ENCODE measurements around the gene TET3. TPM values are rescaled to one million over a fixed set of nuclear protein-coding genes. Genes with fewer than 3 reads are reported as not detected.

The TET3 gene
- polyA plus RNA-seq, 1 donor from 2014 or later, result 18.2 TPM

- Histone ChIP-seq H3K9me3 (ENCODE audit: low read length) (no peaks in the 10 kb centered on the region), H3K27ac (ENCODE audit: low read length) (no peak overlapping the region), H2AFZ (ENCODE audit: low read depth, low read length) (no peak overlapping the region), H3K9me2 (ENCODE audit: insufficient read depth, low read length) (no peaks in the 10 kb centered on the region), H3F3A (ENCODE audit: insufficient read depth, low read length, poor library complexity, severe bottlenecking) (no peaks in the 10 kb centered on the region), H3K27me3 (ENCODE audit: insufficient read depth, low read depth, low read length) (no peaks in the 10 kb centered on the region), H3K9ac (ENCODE audit: low read length) (no peak overlapping the region), H4K20me1 (ENCODE audit: insufficient read depth) (no peaks in the 10 kb centered on the region), H3K4me3 (ENCODE audit: low read length) (no peak overlapping the region), H3K36me3 (ENCODE audit: insufficient read depth, low read length) (peaks cover 15% of the 10 kb centered on the region), H3K4me2 (ENCODE audit: low read length) (no peak overlapping the region), H3K79me2 (replicated peaks; ENCODE audit: insufficient read depth, low read length) (no peaks in the 10 kb centered on the region)
- no peak for TF ChIP-seq EP300 (conservative IDR thresholded peaks at IDR 0.05; ENCODE audit: poor library complexity, severe bottlenecking)
- TF ChIP-seq, protein P1, sequence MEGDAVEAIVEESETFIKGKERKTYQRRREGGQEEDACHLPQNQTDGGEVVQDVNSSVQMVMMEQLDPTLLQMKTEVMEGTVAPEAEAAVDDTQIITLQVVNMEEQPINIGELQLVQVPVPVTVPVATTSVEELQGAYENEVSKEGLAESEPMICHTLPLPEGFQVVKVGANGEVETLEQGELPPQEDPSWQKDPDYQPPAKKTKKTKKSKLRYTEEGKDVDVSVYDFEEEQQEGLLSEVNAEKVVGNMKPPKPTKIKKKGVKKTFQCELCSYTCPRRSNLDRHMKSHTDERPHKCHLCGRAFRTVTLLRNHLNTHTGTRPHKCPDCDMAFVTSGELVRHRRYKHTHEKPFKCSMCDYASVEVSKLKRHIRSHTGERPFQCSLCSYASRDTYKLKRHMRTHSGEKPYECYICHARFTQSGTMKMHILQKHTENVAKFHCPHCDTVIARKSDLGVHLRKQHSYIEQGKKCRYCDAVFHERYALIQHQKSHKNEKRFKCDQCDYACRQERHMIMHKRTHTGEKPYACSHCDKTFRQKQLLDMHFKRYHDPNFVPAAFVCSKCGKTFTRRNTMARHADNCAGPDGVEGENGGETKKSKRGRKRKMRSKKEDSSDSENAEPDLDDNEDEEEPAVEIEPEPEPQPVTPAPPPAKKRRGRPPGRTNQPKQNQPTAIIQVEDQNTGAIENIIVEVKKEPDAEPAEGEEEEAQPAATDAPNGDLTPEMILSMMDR (IDR thresholded peaks at IDR 0.05; ENCODE audit: poor library complexity, severe bottlenecking), result no peak
- TF ChIP-seq MXI1 (conservative IDR thresholded peaks at IDR 0.05; ENCODE audit: poor library complexity, severe bottlenecking), result no peak
- TF ChIP-seq, protein P2, sequence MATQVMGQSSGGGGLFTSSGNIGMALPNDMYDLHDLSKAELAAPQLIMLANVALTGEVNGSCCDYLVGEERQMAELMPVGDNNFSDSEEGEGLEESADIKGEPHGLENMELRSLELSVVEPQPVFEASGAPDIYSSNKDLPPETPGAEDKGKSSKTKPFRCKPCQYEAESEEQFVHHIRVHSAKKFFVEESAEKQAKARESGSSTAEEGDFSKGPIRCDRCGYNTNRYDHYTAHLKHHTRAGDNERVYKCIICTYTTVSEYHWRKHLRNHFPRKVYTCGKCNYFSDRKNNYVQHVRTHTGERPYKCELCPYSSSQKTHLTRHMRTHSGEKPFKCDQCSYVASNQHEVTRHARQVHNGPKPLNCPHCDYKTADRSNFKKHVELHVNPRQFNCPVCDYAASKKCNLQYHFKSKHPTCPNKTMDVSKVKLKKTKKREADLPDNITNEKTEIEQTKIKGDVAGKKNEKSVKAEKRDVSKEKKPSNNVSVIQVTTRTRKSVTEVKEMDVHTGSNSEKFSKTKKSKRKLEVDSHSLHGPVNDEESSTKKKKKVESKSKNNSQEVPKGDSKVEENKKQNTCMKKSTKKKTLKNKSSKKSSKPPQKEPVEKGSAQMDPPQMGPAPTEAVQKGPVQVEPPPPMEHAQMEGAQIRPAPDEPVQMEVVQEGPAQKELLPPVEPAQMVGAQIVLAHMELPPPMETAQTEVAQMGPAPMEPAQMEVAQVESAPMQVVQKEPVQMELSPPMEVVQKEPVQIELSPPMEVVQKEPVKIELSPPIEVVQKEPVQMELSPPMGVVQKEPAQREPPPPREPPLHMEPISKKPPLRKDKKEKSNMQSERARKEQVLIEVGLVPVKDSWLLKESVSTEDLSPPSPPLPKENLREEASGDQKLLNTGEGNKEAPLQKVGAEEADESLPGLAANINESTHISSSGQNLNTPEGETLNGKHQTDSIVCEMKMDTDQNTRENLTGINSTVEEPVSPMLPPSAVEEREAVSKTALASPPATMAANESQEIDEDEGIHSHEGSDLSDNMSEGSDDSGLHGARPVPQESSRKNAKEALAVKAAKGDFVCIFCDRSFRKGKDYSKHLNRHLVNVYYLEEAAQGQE (IDR thresholded peaks at IDR 0.05; ENCODE audit: borderline replicate concordance), result no peak
- TF ChIP-seq SMC3 (conservative IDR thresholded peaks at IDR 0.05; ENCODE audit: poor library complexity), result no peak
- no peak for TF ChIP-seq POLR2AphosphoS5 (IDR thresholded peaks at IDR 0.05)
- TF ChIP-seq TAF1 (IDR thresholded peaks at IDR 0.05; ENCODE audit: low read depth), result no peak
- TF ChIP-seq EZH2 (IDR thresholded peaks at IDR 0.05; ENCODE audit: borderline replicate concordance, insufficient read depth, low read length, poor library complexity, severe bottlenecking), result no peak
- TF ChIP-seq RAD21 (conservative IDR thresholded peaks at IDR 0.05), result no peak
Measured at GRCh38 chr2:73952499-73953446, 31.9 kb upstream of the TET3 start.

DNA sequence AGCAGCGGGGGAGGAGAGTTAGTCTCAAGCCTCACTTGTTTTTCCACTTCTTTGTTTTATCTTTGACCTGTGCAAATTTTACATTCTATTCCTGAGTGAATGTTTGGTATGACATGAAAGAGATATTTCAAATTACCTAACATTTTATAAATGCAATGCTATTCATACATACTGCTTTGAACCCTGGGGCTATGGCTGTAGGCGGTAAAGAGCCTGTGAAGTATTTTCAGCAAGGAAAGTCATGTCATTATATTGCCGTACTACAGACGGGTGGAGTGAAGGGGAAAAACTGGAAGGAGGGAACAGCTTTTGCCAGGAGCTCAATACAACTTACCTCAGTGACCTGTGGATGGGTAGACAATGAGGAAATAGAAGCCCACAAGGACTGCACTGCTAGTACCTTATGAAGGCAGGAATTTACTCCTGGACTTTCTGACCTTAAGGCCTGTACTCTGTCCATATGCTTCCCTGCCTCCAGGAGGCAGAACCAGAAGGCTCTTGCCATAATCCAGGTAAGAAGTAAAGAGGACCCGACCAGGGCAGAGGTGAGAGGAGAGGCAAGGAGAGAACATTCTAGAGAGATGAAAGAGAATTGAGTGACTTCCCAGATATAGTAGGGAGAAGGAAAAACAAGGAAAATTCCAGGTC, 28.4 kb upstream of the TET3 start:
- Histone ChIP-seq H3K27ac (ENCODE audit: low read length) (no peak overlapping the region), H3K36me3 (ENCODE audit: insufficient read depth, low read length) (peaks cover 22% of the 10 kb centered on the region), H3K9me3 (ENCODE audit: low read length) (no peaks in the 10 kb centered on the region), H3K4me2 (ENCODE audit: low read length) (no peak overlapping the region), H3K9ac (ENCODE audit: low read length) (no peak overlapping the region), H3K79me2 (replicated peaks; ENCODE audit: insufficient read depth, low read length) (no peaks in the 10 kb centered on the region), H4K20me1 (ENCODE audit: insufficient read depth) (no peaks in the 10 kb centered on the region), H3F3A (ENCODE audit: insufficient read depth, low read length, poor library complexity, severe bottlenecking) (no peaks in the 10 kb centered on the region), H3K4me3 (ENCODE audit: low read length) (no peak overlapping the region), H2AFZ (ENCODE audit: low read depth, low read length) (no peak overlapping the region), H3K9me2 (ENCODE audit: insufficient read depth, low read length) (no peaks in the 10 kb centered on the region), H3K27me3 (ENCODE audit: insufficient read depth, low read depth, low read length) (no peaks in the 10 kb centered on the region)
- no peak for TF ChIP-seq SMC3 (conservative IDR thresholded peaks at IDR 0.05; ENCODE audit: poor library complexity)
- TF ChIP-seq, protein P1 (IDR thresholded peaks at IDR 0.05; ENCODE audit: poor library complexity, severe bottlenecking), result no peak
